GM21390 (cell line): ENCODE results near the gene FLVCR2.

ENCODE experiments used
- ATAC-seq: cut with Tn5 transposase; IDR thresholded peaks from one replicate; pipeline ENCODE4 v1.9.1; 2021; ENCODE audit not compliant: unreplicated experiment

Gene FLVCR2

DNA sequence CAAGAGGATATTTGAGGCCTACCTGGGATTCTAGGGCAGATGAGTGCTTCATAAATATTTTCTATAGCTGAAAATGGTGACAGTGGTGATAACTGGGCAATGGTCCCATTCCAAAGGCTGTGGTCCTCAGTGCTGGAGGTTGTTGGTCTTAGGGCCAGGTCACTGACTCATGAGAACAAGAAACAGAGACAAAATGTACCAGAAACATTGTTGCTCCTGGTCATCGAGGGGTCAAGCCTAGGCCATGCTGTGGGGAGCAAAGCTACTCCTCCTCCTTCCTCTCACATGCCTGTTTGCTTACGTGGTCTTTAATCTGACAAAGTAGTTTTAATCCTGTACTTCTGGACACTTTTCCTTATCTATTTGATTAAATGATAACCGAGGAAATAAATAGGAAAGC, 48.4 kb downstream of the FLVCR2 start:
- ATAC-seq: no peak

GRCh38 chr14:75627406-75627805, 49.0 kb downstream of the FLVCR2 start:
- no peak for ATAC-seq

GRCh38 chr14:75628816-75629215, 50.4 kb downstream of the FLVCR2 start:
- no peak for ATAC-seq

DNA sequence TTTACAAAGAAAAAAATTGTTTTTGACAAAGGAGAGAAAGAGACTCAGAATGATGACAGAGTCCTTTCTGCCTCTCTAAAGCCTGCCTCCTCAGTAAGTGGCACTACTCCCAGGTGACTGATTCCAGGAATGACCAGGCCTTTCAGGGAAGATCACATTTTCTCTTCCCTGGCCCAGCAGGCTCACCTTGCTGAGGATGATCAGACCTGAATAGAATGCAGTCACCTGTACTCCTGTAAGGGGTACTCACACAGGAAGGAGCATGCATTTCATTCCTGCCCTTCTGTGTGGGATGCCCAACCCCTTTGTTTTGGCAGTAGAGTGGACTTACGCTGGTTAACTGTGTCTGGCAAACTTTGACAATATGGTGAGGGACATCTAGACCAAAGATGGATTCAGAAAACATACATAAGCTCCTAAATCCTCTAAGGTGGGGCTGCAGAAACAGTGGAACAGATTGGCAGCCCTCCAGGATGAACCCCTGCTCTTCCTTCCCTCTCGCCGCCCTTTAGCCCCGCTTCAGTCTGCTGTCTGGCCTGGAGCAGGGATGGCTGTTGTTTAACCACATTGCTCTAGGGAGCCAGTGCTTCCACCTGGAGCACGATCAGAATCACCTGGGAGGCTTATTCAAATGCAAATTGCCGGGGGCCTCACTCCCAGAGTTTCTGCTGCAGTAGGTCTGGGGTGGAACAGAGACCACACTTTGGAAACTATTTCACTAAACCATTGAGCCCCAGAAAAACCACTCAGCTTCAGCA, 52.5 kb downstream of the FLVCR2 start:
- no peak for ATAC-seq

DNA sequence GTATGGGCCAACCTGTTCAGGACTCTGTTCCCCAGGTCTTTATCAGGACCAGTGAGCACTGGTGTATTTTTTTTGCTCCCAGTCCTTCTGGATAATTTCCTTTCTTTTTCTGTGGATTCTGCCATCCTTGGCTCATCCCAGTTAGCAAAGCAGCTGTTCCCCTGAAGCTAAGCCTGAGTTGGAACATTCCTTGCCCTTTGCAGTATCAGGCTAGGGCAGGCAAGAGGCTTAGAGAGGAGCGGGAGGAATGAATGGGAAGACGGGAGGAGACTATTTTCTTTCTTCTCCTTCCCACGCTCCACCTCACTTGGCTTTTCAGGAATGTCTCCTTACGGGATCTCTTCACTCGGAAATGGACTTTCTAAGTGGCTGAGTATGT, 53.0 kb downstream of the FLVCR2 start:
- ATAC-seq: no peak

- ATAC-seq: no peak
Observed at GRCh38 chr14:75634848-75635247, 56.4 kb downstream of the FLVCR2 start.

- ATAC-seq: no peak
Observed at GRCh38 chr14:75636100-75636692, 57.8 kb downstream of the FLVCR2 start.

- ATAC-seq: no peak
Observed at GRCh38 chr14:75640876-75641275, 62.5 kb downstream of the FLVCR2 start.

DNA sequence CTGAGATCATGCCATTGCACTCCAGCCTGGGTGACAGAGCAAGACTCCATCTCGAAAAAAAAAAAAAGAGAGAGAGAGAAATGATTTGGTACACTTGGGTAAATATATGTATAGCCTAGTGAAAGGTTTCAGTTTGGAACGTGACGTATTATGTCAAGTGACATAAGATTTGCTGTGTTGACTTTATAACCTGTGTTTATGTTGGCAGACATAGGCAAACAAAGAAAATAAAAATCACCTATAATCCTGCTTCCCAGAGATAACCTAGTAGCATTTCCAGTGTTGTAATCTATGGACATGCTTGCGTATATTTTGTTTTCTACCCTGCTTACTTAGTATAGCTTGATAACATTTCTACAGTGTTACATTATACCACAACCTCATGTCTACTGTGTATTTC, 65.6 kb downstream of the FLVCR2 start:
- no peak for ATAC-seq

DNA sequence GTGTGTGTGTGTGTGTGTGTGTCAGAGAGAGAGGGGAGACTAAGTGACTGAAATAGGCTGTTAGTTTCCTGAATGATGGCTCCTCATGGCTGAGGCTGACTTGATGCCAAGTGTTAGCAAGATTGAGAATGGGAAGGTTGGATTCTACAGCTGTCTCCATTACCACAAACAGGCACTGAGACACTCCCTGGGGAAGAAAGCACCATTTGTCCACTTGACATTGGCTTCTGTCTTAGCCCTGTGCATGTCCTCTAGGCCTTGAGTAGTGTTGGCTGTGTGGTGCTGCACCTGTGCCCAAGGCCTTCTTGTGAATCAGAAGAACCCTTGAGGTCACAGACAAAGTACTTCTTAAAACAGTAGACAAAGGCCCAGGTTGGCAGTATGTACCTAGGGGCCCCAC, 66.6 kb downstream of the FLVCR2 start:
- ATAC-seq: no peak

- ATAC-seq: no peak
Observed at GRCh38 chr14:75646762-75647161, 68.3 kb downstream of the FLVCR2 start.

DNA sequence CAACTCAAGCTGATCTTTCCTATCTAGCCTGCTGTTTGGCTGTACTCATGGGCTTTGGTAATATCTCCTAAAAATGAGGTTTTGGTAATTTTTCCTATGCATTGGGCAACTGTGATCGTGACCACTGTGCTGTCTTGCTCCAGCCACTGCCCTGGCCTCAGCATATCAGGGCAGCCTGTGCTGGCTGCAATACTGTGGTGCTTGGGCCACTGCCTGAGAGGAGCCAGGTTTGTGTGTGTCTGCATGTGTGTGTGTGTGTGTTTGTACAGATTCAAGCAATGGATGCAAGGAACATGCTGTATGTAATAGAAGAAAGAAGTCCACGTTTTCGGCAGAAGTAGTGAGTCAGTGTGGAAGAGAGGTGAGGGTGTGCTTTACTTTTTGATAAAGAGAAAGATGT, 69.2 kb downstream of the FLVCR2 start:
- no peak for ATAC-seq

DNA sequence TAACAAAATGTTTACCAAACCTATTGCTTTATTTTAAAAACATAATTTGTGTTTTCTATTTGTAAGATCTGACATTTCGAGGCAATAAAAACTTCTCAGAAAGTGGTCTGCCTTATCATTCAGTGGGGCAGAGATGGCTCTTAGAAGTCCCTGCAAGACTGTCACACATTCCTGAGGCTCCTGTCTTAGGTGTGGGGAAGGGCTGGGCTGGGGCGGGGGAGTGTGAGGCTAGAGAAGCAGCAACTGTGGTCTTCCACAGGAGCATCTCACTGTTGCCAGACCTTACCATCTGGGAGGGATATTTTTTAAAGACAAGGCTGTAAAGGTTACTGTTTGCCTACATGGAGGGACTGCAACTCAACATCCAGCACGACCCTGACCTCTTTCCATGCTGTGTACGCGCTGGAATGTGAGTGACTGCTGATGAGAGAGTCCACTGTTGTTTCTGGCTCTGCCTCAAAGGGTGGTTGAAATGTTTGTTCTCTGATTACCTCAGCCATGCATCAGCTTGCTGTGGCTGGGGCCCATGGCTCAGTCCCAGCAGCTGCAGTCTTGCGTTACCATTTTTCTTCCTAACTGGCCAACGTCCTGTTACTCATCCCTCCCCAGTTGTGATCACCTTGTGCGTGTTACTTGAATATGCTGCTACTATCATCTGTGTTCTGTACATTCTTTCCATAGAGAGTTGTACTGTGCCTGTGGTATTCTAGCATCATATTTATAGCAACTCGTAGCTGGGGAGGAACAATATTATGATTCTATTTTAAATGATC, 69.8 kb downstream of the FLVCR2 start:
- no peak for ATAC-seq

- no peak for ATAC-seq
Observed at GRCh38 chr14:75649337-75649736, 70.9 kb downstream of the FLVCR2 start.

GRCh38 chr14:75649773-75650172, 71.4 kb downstream of the FLVCR2 start:
- no peak for ATAC-seq

- ATAC-seq: no peak
Observed at GRCh38 chr14:75650253-75651058, 72.0 kb downstream of the FLVCR2 start.

DNA sequence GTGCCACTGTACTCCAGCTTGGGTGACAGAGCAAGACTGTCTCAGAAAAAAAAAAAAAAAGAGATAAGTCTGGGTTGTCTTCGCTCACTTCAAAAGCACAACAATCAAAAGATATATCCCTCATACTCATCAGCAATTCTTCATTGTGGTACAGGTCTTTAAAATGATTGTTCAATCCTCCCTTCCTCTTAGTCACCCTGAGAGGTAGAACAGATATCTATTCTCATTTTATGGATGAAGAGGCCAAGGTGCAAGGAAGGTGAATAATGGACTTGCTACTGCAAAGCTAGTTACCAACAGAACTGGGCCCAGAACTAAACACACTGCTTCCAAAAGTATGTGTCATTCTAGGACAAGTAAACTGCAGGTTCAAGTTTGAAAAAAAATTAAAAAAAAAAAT, 75.1 kb downstream of the FLVCR2 start:
- no peak for ATAC-seq

GRCh38 chr14:75654127-75654732, 75.8 kb downstream of the FLVCR2 start:
- ATAC-seq: peak; percentile 71

- ATAC-seq: no peak
Observed at GRCh38 chr14:75655235-75655634, 76.8 kb downstream of the FLVCR2 start.

DNA sequence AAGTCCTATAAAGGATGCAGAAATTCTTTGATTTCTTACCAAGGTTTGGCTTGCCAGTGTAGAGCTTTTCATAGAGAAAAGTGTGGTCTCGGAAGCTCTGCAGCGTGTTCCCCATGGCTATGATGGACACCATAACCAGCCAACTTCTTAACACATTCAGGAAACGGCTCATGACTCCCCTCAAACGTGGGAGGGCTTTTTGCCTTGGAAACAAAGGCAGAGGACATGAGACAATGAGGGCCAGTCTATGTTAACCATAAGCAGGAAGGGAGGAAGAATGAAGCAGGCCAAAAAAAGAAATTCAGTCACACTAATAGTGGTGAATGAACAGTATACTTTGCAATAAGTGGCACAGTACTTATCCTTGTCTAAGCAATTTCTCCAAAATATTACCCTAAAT, 78.9 kb downstream of the FLVCR2 start:
- no peak for ATAC-seq

DNA sequence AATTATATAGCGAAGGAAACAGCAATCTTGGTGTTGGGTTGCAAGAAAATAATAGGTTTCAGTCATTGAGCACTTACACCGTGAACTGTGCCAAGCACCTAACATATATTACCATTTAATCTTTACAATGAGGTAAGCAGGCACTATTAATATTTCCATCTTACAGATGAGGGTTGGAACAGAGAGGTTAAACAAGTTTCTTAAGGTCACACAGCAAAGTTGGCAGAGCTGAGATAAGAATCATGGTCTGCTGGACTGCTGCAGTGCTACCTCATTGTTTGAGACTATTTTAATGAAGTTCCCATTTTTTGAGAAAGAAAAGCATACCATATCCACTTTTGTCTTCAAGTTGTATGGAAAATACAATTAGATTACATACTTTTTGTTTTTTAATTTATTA, 80.5 kb downstream of the FLVCR2 start:
- no peak for ATAC-seq
